HepG2 (cell line): ENCODE measurements around the gene RABGGTA. TPM values are rescaled to one million over a fixed set of nuclear protein-coding genes. Genes with fewer than 3 reads are reported as not detected.

Source experiments
- ATAC-seq: fragments of 200-7000 bp; cut with Tn5 transposase; 3 replicates; pipeline ENCODE4 v1.9.1; 2020; ENCODE audit warnings: mild to moderate bottlenecking, moderate library complexity
- BruUV-seq: library from RNA; stranded (reverse); fragments of 400-500 nt; replicated peaks from 2 replicates; lab custom pipeline; 2021; lab: Mats Ljungman, UMichigan
- CTCF ChIA-PET: fragments of 300-600 bp; formaldehyde crosslinking; extraction: SDS; loops from one replicate; lab custom pipeline; 2021; ENCODE audit warnings: low total read pairs, inconsistent platforms, low intra/inter-chr PET ratio; lab: Yijun Ruan, JAX
- POLR2A ChIA-PET: fragments of 350-600 bp; sonication (Branson Sonifier 250); formaldehyde crosslinking; loops from one replicate; lab custom pipeline; 2020; ENCODE audit warnings: antibody characterized with exemption, inconsistent platforms; lab: Yijun Ruan, JAX
- DNase-seq: peaks from one replicate; pipeline ENCODE4 v3.0.0-alpha.2; 2015; ENCODE audit warnings: low spot score
- FAIRE-seq: peaks from 3 replicates; lab custom pipeline; 2011; peaks lifted over from hg19 to GRCh38; lab: Jason Lieb, UNC
- H2AFZ ChIP-seq: one replicate; pipeline ENCODE4 v1.6.1; 2011; ENCODE audit warnings: low read length, inconsistent platforms
- H3K27ac ChIP-seq: fragments of 300-600 bp; 3 replicates; pipeline ENCODE4 v1.8.0; 2011; ENCODE audit warnings: mixed run types, mild to moderate bottlenecking, mixed read lengths, low read length, inconsistent platforms; ENCODE audit not compliant: insufficient read depth; ENCODE audit errors: extremely low read length
- H3K27me3 ChIP-seq, 2 experiments: fragments of 200-600 bp in 1 of 2; 2 replicates in 1 of 2; 3 replicates in 1 of 2; pipeline versions ENCODE4 v1.6.0 to v1.8.0; 2011; ENCODE audit warnings: low read length in 2 of 2, mild to moderate bottlenecking in 2 of 2, moderate library complexity in 2 of 2, inconsistent platforms in 1 of 2; ENCODE audit not compliant: insufficient read depth in 2 of 2, control insufficient read depth in 1 of 2
- H3K36me3 ChIP-seq, 2 experiments: fragments of 200-600 bp in 1 of 2; replicated peaks in 1 of 2; 2 replicates in 1 of 2; 3 replicates in 1 of 2; pipeline versions ENCODE4 v1.5.1 to v1.8.0; 2011; ENCODE audit warnings: low read length in 2 of 2, inconsistent platforms in 1 of 2; ENCODE audit not compliant: insufficient read depth in 2 of 2, control insufficient read depth in 1 of 2
- H3K4me1 ChIP-seq: 2 replicates; pipeline ENCODE4 v1.5.1; 2012; ENCODE audit warnings: low read length, inconsistent platforms; ENCODE audit not compliant: insufficient read depth
- H3K4me2 ChIP-seq: 2 replicates; pipeline ENCODE4 v1.6.0; 2011; ENCODE audit warnings: low read depth, low read length, inconsistent platforms
- H3K4me3 ChIP-seq, 3 experiments: fragments of 200-600 bp in 1 of 3; sonication (generic), shearing (Covaris generic) in 1 of 3; replicated peaks in 1 of 3; 2 replicates each; pipeline ENCODE4 v1.5.1; 2011 to 2016; ENCODE audit warnings: low read length in 3 of 3, inconsistent platforms in 2 of 3, low read depth in 2 of 3, mild to moderate bottlenecking in 2 of 3, control low read depth in 1 of 3, mixed read lengths in 1 of 3; ENCODE audit not compliant: insufficient read depth in 1 of 3
- H3K79me2 ChIP-seq: one replicate; pipeline ENCODE4 v1.6.1; 2011; ENCODE audit warnings: low read length, inconsistent platforms; ENCODE audit not compliant: insufficient read depth
- H3K9ac ChIP-seq: 2 replicates; pipeline ENCODE4 v1.6.0; 2011; ENCODE audit warnings: mild to moderate bottlenecking, low read depth, low read length, inconsistent platforms; ENCODE audit not compliant: insufficient read depth
- H3K9me3 ChIP-seq: 2 replicates; pipeline ENCODE4 v1.5.1; 2012; ENCODE audit warnings: mild to moderate bottlenecking, low read length
- H4K20me1 ChIP-seq: 2 replicates; pipeline ENCODE4 v1.6.0; 2011; ENCODE audit warnings: inconsistent platforms, mild to moderate bottlenecking, low read length, moderate library complexity; ENCODE audit not compliant: insufficient read depth
- ARID3A ChIP-seq: IDR thresholded peaks from 2 replicates; pipeline ENCODE4 v1.6.1; 2012; ENCODE audit warnings: low read depth, low read length, improper control_type of control experiment
- GATAD1 ChIP-seq: IDR thresholded peaks from 2 replicates; pipeline ENCODE4 v1.6.1; 2016; ENCODE audit warnings: missing genetic modification reagents, missing compliant biosample characterization
- JUND ChIP-seq: sonication (generic); formaldehyde crosslinking; IDR thresholded peaks from 2 replicates; pipeline ENCODE4 v1.8.0; 2022; ENCODE audit warnings: mild to moderate bottlenecking, missing genetic modification reagents
- MTA1 ChIP-seq: sonication (generic); formaldehyde crosslinking; IDR thresholded peaks from 2 replicates; pipeline ENCODE4 v1.4.0; 2020; ENCODE audit warnings: missing genetic modification reagents, mild to moderate bottlenecking, borderline replicate concordance
- SP4 ChIP-seq: sonication (generic); formaldehyde crosslinking; IDR thresholded peaks from 2 replicates; pipeline ENCODE4 v1.8.1; 2023; ENCODE audit warnings: mild to moderate bottlenecking, missing genetic modification reagents
- TFAP4 ChIP-seq: sonication (generic); IDR thresholded peaks from 2 replicates; pipeline ENCODE4 v1.6.1; 2016; ENCODE audit warnings: low read depth, borderline replicate concordance
- ZNF142 ChIP-seq: sonication (generic); formaldehyde crosslinking; IDR thresholded peaks from 2 replicates; pipeline ENCODE4 v1.4.0; 2020; ENCODE audit warnings: missing genetic modification reagents
- ZNF367 ChIP-seq: sonication (generic); formaldehyde crosslinking; IDR thresholded peaks from 2 replicates; pipeline ENCODE4 v1.4.0; 2020; ENCODE audit warnings: missing genetic modification reagents, borderline replicate concordance
- ZNF883 ChIP-seq: sonication (generic); formaldehyde crosslinking; IDR thresholded peaks from 2 replicates; pipeline ENCODE4 v1.5.1; 2020; ENCODE audit warnings: mild to moderate bottlenecking, missing genetic modification reagents; ENCODE audit errors: not compliant biosample characterization
- WGBS: methylation state at CpG from one replicate; pipeline ENCODE4 v1.1.6; 2017; ENCODE audit warnings: low lambda C conversion rate; 5-methylcytosine and 5-hydroxymethylcytosine counted together
- in situ Hi-C: cut with HindIII; loops from 2 replicates; pipeline ENCODE4 v1.10.0; 2017; ENCODE audit warnings: low pct_unique_long_range_greater_than_20kb; ENCODE audit not compliant: extremely low pct_ligation_motif_present
- intact Hi-C: fragments of 100-400 bp; cut with micrococcal nuclease; formaldehyde crosslinking; loops from one replicate; pipeline ENCODE4 v1.10.0; 2022; ENCODE audit not compliant: unreplicated experiment
- polyA plus RNA-seq, 8 experiments: library from polyadenylated mRNA; depleted of rRNA in 3 of 8; stranded (reverse) in 7 of 8; unstranded in 1 of 8; fragments of >200 nt; fragmentation: Illumina TruSeq in 4 of 8; extraction: Trizol in 4 of 8; gene quantifications; 2 replicates each; pipeline versions ENCODE4 v1.2.1 to v1.2.3, GENCODE V29; 2011 to 2016; ENCODE audit warnings: low read depth in 4 of 8, missing spikeins in 1 of 8, mixed read lengths in 1 of 8; ENCODE audit not compliant: insufficient read depth in 1 of 8
- total RNA-seq, 5 experiments: library from RNA; depleted of rRNA; stranded (reverse); fragments of >200 nt; fragmentation: Illumina TruSeq; extraction: Trizol; gene quantifications; 2 replicates each; pipeline ENCODE4 v1.2.3, GENCODE V29; 2016; ENCODE audit warnings: low read depth in 1 of 5

RABGGTA gene
- total and polyA plus RNA-seq, 2 of the 13 experiments (the other 11 are each of a cell fraction or from before 2014, with no cell fraction given): 57.9 to 90.8 TPM

- Histone ChIP-seq H3K79me2 (peaks cover 2% of the 10 kb centered on the region), H3K27ac (no peak overlapping the region), H3K4me1 (no peaks in the 10 kb centered on the region), H4K20me1 (no peaks in the 10 kb centered on the region), H2AFZ (no peak overlapping the region), H3K9me3 (no peaks in the 10 kb centered on the region), H3K9ac (no peak overlapping the region), H3K4me3 (no peak overlapping the region), H3K27me3 (no peaks in the 10 kb centered on the region), H3K36me3 (no peaks in the 10 kb centered on the region), H3K4me2 (no peak overlapping the region)
- FAIRE-seq: no peak
- no peak for DNase-seq
- BruUV-seq: no TSS peak
- ChIA-PET CTCF (no interaction called here), POLR2A (interaction anchor here (4.8 kb wide), 1 partner anchor 8 kb away, joined by 27 read pairs; the partner anchor contains the start of gene RABGGTA)
- intact Hi-C loops: no loop called here
- in situ Hi-C loops: no loop called here
- WGBS: 94% methylated on average over 5 of the region's 5 CpGs
- no peak for TF ChIP-seq GATAD1 (CRISPR knock-in tag)
- TF ChIP-seq ARID3A: no peak
- TF ChIP-seq ZNF367 (CRISPR knock-in tag): no peak
- no peak for TF ChIP-seq TFAP4
- no peak for ATAC-seq
These were observed 7.0 kb upstream of the RABGGTA start for GRCh38 chr14:24278424-24278823.

- H3K27me3 ChIP-seq: no peaks in the 10 kb centered on the region
- ATAC-seq (no peak), DNase-seq (no peak), FAIRE-seq (no peak)
- ChIA-PET POLR2A (interaction anchor here (4.8 kb wide), 1 partner anchor 7 kb away, joined by 27 read pairs; the partner anchor contains the start of gene RABGGTA), CTCF (no interaction called here)
- H3K4me1 ChIP-seq: peaks cover 2% of the 10 kb centered on the region
- no peak overlapping the region for H3K4me3 ChIP-seq
- in situ Hi-C loops: no loop called here
- no peak overlapping the region for H3K9ac ChIP-seq
- no peak overlapping the region for H3K4me2 ChIP-seq
- no peaks in the 10 kb centered on the region for H3K36me3 ChIP-seq
- BruUV-seq: no TSS peak
- 94% methylated on average over 11 of the region's 11 CpGs for WGBS
- intact Hi-C loops: no loop called here
- H3K27ac ChIP-seq: no peak overlapping the region
- no peaks in the 10 kb centered on the region for H4K20me1 ChIP-seq
- peaks cover 2% of the 10 kb centered on the region for H3K79me2 ChIP-seq
- H2AFZ ChIP-seq: no peak overlapping the region
- no peaks in the 10 kb centered on the region for H3K9me3 ChIP-seq
- TF ChIP-seq JUND (CRISPR knock-in tag): no peak
- no peak for TF ChIP-seq ZNF883 (CRISPR knock-in tag)
- no peak for TF ChIP-seq ZNF142 (CRISPR knock-in tag)
- 0 out of 2 replicates have a peak, but pooled peaks have one; percentile 26 for TF ChIP-seq MTA1 (CRISPR knock-in tag)
- no peak for TF ChIP-seq SP4 (CRISPR knock-in tag)
These were observed 6.4 kb upstream of the RABGGTA start for GRCh38 chr14:24277606-24278321.
